ENCODE measurements around the gene ARHGAP5. TPM values are rescaled to one million over a fixed set of nuclear protein-coding genes. Genes with fewer than 3 reads are reported as not detected.

Gene ARHGAP5
- total RNA-seq, 1 donor from 2014 or later, result 182 TPM

- Mint-ChIP-seq H3K4me1 (ENCODE audit: low read depth) (peaks cover 7% of the 10 kb centered on the region), H3K27ac (no peak overlapping the region), H3K4me3 (ENCODE audit: low read depth) (no peak overlapping the region), H3K9me3 (ENCODE audit: low read depth) (no peaks in the 10 kb centered on the region), H3K36me3 (ENCODE audit: insufficient read depth) (no peaks in the 10 kb centered on the region), H3K27me3 (peaks cover 18% of the 10 kb centered on the region)
- TF ChIP-seq CTCF (IDR thresholded peaks at IDR 0.05; ENCODE audit: unreplicated experiment), result no peak
- DNase-seq (ENCODE audit: low spot score, unreplicated experiment), result no peak
Measured at GRCh38 chr14:32054536-32054935, 22.6 kb upstream of the ARHGAP5 start.

DNA sequence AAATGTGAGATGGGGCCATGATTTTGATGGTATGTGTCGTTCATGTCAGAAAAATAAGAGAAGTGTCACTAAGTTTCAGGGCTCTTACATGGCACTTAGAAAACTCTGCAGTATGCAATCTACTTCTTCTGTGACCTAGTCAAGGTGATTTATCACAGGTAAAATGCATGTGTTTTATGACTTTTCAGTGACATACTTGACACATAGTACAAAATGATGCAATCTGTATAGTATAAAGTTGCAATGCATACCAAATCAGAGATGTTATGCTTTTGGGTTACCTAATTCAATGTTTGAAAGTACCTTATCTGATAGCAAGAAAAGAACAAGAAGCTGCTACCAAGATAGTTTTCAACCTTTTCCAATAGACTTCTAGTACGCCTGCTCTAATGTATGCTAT lies 21.9 kb upstream of the ARHGAP5 start:
- Mint-ChIP-seq H3K27ac (no peak overlapping the region), H3K4me3 (ENCODE audit: low read depth) (no peak overlapping the region), H3K36me3 (ENCODE audit: insufficient read depth) (no peaks in the 10 kb centered on the region), H3K9me3 (ENCODE audit: low read depth) (no peaks in the 10 kb centered on the region), H3K4me1 (ENCODE audit: low read depth) (peaks cover 7% of the 10 kb centered on the region), H3K27me3 (peaks cover 24% of the 10 kb centered on the region)
- TF ChIP-seq CTCF (IDR thresholded peaks at IDR 0.05; ENCODE audit: unreplicated experiment), result no peak
- DNase-seq (ENCODE audit: low spot score, unreplicated experiment), result no peak

DNA sequence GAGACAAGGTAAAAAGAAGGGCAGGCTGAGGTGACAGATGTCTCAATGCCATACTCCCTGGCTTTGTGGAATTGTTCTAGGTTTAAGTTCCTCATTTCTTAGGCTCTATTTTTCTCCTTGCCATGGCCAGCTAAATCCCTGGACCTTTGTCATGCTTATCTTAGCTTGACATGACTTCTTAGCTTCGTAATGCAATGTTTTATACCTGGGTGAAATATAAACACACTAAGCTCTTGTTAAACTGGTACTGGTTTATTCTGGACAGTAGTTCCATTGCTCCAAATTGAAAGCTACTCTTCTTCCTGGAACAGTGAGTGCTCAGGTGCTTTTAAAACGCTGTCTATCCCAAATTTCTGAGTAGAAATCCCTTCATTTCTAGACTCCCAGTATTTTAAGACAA lies 17.4 kb upstream of the ARHGAP5 start:
- Mint-ChIP-seq H3K36me3 (ENCODE audit: insufficient read depth) (no peaks in the 10 kb centered on the region), H3K27ac (no peak overlapping the region), H3K4me1 (ENCODE audit: low read depth) (peaks cover 7% of the 10 kb centered on the region), H3K27me3 (peaks cover 24% of the 10 kb centered on the region), H3K4me3 (ENCODE audit: low read depth) (no peak overlapping the region), H3K9me3 (ENCODE audit: low read depth) (no peaks in the 10 kb centered on the region)
- TF ChIP-seq CTCF (IDR thresholded peaks at IDR 0.05; ENCODE audit: unreplicated experiment), result no peak
- no peak for DNase-seq (ENCODE audit: low spot score, unreplicated experiment)

DNA sequence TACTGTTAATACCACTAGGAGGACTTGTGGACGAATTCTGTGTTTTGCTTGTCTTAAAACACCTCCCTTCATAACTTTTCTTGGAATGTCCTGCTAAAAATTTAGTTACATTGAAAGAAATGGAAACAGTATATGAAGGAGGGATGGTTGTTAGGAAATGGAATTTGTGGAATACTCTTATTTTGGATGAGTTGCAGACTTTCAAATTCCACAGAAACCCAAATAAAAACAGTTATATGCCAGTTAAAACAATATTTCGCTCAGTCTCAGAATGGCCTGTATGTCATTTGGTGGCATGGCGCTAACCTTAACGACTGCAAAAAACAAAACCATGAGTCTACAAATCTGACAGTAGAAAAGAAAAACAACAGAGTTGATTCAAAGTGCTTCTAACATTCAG lies 12.2 kb upstream of the ARHGAP5 start:
- Mint-ChIP-seq H3K27ac (no peak overlapping the region), H3K9me3 (ENCODE audit: low read depth) (no peaks in the 10 kb centered on the region), H3K4me3 (ENCODE audit: low read depth) (no peak overlapping the region), H3K27me3 (peaks cover 6% of the 10 kb centered on the region), H3K4me1 (ENCODE audit: low read depth) (peaks cover 8% of the 10 kb centered on the region), H3K36me3 (ENCODE audit: insufficient read depth) (no peaks in the 10 kb centered on the region)
- no peak for TF ChIP-seq CTCF (IDR thresholded peaks at IDR 0.05; ENCODE audit: unreplicated experiment)
- no peak for DNase-seq (ENCODE audit: low spot score, unreplicated experiment)

- no peak for TF ChIP-seq CTCF (IDR thresholded peaks at IDR 0.05; ENCODE audit: unreplicated experiment)
- H3K4me1 Mint-ChIP-seq (ENCODE audit: low read depth), result peaks cover 12% of the 10 kb centered on the region
- H3K27ac Mint-ChIP-seq, result no peak overlapping the region
- DNase-seq (ENCODE audit: low spot score, unreplicated experiment), result no peak
- no peaks in the 10 kb centered on the region for H3K9me3 Mint-ChIP-seq (ENCODE audit: low read depth)
- H3K27me3 Mint-ChIP-seq, result peaks cover 4% of the 10 kb centered on the region
- H3K36me3 Mint-ChIP-seq (ENCODE audit: insufficient read depth), result no peaks in the 10 kb centered on the region
- H3K4me3 Mint-ChIP-seq (ENCODE audit: low read depth), result no peak overlapping the region
Measured at GRCh38 chr14:32068708-32069107, 8.4 kb upstream of the ARHGAP5 start.
